Measurements from ENCODE around the gene ACTR6.
A peak's percentile ranks its signal among the peaks of the same experiment; 100 is the strongest.
"Not testable (repeated sequence)": the region's sequence is repeated elsewhere in the genome, so short reads cannot be mapped to it uniquely, and the experiment has no call there.

The ACTR6 gene

DNA sequence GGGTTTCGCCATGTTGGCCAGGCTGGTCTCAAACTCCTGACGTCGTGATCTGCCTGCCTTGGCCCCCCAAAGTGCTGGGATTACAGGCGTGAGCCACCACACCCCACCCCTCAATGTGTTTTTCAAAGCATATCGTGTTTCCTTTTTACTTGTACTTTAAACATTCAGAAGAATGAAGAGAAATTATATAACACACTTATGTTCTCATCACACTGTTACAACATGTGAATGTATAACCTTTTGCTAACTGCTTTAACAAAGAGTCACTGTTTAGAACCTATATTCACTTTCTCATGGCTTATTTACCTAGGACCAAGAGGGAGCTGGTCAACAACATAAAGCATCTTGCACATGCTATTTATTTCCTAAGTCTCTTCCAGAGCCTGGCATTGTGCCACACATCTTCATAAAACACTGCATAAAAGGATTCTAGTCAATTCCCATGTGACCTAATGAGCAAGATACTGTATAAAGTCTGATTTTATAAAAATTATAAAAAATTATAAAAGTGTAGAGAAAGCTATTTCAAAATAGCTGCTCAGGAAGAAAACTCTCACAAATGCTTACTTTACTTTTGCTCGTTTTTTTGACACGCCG is 16.0 kb upstream of the ACTR6 start:
- H3K36me3 ChIP-seq (ENCODE audit: control insufficient read depth, insufficient read depth, low read length): no peaks in the 10 kb centered on the region
- 95 to 97% methylated on average over 4 to 6 of the region's 8 CpGs for WGBS, 2 experiments (ENCODE audit: insufficient coverage in 2 of 2)
- no peaks in the 10 kb centered on the region for H3K4me1 ChIP-seq (ENCODE audit: control insufficient read depth, insufficient read depth, low read length, poor library complexity, severe bottlenecking)
- no peak overlapping the region for H3K4me3 ChIP-seq (ENCODE audit: extremely low read depth, insufficient read depth, low read length, poor library complexity, severe bottlenecking)
- no peak overlapping the region for H3K27ac ChIP-seq (ENCODE audit: low read depth, low read length, severe bottlenecking)
- no peaks in the 10 kb centered on the region for H3K9me3 ChIP-seq (ENCODE audit: control insufficient read depth, low read length)

DNA sequence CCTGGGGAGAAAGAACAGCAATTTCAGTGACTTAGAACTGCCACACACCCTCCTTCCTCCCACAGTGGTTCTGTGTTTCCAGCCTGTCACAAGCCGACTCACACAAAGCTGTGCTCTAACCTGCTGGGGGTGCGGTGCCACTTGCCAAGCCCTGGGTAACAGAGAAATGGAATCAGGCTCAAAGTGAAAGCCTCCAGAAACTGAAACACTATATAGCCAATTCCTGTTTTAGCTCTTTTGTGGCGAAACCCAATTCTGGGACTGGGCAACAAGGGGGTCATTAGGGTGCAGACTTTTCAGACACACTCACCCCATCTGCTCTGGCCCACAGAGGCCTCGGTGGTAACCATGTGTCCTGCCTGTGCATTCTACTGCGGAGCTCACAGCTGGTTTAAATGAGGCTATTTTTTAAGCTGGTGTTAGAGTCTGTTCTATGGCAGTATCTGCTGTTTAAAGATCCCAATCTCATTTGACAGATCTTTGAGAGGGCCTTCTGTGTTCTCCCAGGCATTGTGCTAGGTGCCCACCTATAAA is 15.2 kb upstream of the ACTR6 start:
- WGBS, 2 experiments (ENCODE audit: insufficient coverage in 2 of 2): 92 to 100% methylated on average over 4 to 5 of the region's 5 CpGs

DNA sequence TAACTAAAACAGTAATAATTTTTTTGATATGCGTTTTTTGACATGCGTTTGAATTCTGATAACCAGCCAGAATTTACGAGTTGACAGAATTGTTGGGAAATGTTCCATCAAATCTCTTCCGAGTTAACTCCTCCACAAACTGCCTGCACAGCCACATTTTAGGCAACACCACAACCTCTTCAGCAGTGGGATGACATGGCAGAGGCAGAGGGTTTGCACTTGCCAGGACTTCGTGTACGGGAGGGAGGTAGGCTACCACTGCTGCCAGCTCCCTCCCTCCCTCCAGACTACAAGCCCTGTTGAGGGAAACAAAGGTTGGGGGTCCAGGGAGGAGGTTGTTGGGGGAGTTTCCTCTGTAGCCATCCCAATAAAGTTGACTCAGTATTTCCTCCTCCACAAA is 14.5 kb upstream of the ACTR6 start:
- no peak overlapping the region for H3K4me3 ChIP-seq (ENCODE audit: extremely low read depth, insufficient read depth, low read length, poor library complexity, severe bottlenecking)
- H3K4me1 ChIP-seq (ENCODE audit: control insufficient read depth, insufficient read depth, low read length, poor library complexity, severe bottlenecking): no peaks in the 10 kb centered on the region
- no peak overlapping the region for H3K27ac ChIP-seq (ENCODE audit: low read depth, low read length, severe bottlenecking)
- 92% methylated on average over 3 of the region's 6 CpGs; no CpG with 5 or more reads in 1 of the 2 experiments for WGBS, 2 experiments (ENCODE audit: insufficient coverage in 2 of 2)
- H3K36me3 ChIP-seq (ENCODE audit: control insufficient read depth, insufficient read depth, low read length): no peaks in the 10 kb centered on the region
- no peaks in the 10 kb centered on the region for H3K9me3 ChIP-seq (ENCODE audit: control insufficient read depth, low read length)

More for the DNA sequence above, 15.2 kb upstream of the ACTR6 start:
- H3K4me3 ChIP-seq (ENCODE audit: extremely low read depth, insufficient read depth, low read length, poor library complexity, severe bottlenecking): no peak overlapping the region
- H3K27ac ChIP-seq (ENCODE audit: low read depth, low read length, severe bottlenecking): no peak overlapping the region
- H3K4me1 ChIP-seq (ENCODE audit: control insufficient read depth, insufficient read depth, low read length, poor library complexity, severe bottlenecking): no peaks in the 10 kb centered on the region
- H3K36me3 ChIP-seq (ENCODE audit: control insufficient read depth, insufficient read depth, low read length): no peaks in the 10 kb centered on the region
- H3K9me3 ChIP-seq (ENCODE audit: control insufficient read depth, low read length): no peaks in the 10 kb centered on the region

DNA sequence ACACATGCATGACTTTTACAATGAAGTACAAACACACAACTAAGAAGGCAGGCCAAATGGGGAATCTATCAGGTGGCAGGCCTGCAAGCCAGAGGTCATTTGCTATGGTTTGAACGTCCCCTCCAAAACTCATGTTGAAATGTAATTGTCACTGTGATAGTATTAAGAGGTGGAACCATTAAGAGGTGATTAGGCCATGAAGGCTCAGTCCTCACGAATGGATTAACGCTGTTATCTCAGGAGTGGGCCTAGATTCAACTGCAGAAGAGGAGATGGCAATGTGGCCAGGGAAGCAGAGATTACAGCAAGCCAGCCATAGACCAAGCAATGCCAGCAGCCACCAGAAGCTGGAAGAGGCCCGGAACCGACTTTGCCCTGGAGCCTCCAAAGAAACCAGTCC is 13.5 kb upstream of the ACTR6 start:
- Histone ChIP-seq H3K9me3 (ENCODE audit: control insufficient read depth, low read length) (no peaks in the 10 kb centered on the region), H3K4me3 (ENCODE audit: extremely low read depth, insufficient read depth, low read length, poor library complexity, severe bottlenecking) (no peak overlapping the region), H3K36me3 (ENCODE audit: control insufficient read depth, insufficient read depth, low read length) (no peaks in the 10 kb centered on the region), H3K4me1 (ENCODE audit: control insufficient read depth, insufficient read depth, low read length, poor library complexity, severe bottlenecking) (no peaks in the 10 kb centered on the region), H3K27ac (ENCODE audit: low read depth, low read length, severe bottlenecking) (no peak overlapping the region)
- WGBS, 2 experiments (ENCODE audit: insufficient coverage in 2 of 2): 93 to 95% methylated on average over 4 to 5 of the region's 5 CpGs

DNA sequence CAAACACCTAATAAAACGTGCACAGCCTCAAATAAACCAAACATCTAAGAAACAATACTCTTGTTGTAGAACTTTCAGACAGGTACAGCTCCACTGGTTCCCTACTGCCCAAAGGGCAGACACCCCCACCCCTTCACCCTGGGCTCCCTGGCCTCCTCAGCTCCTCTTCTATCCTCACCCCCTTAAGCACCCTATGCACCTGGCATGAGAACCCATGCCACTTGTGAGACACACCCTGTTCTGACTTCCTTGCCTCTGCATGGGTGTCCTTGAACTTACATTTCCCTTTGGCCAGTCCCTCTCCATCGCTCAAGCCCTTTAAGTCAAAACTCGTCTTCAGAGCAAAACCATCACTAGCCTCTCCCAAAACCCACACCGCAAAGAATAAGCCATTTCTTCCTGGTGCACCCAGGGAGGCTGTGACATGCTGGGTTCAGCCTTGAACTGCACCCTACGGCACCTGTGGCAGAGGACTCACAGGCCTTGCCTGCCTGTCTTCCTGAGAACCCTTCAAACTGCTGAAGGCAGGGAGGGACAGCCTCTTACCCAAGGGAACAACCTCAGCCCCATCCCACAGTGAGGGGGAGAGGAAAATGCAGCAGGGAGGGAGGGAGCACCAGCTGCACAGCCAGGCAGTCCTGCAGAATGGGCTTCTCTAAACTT is 12.6 kb upstream of the ACTR6 start:
- H3K4me3 ChIP-seq (ENCODE audit: extremely low read depth, insufficient read depth, low read length, poor library complexity, severe bottlenecking): no peak overlapping the region
- H3K27ac ChIP-seq (ENCODE audit: low read depth, low read length, severe bottlenecking): no peak overlapping the region
- WGBS, 2 experiments (ENCODE audit: insufficient coverage in 2 of 2): 80 to 89% methylated on average over 5 of the region's 5 CpGs
- no peaks in the 10 kb centered on the region for H3K9me3 ChIP-seq (ENCODE audit: control insufficient read depth, low read length)
- H3K36me3 ChIP-seq (ENCODE audit: control insufficient read depth, insufficient read depth, low read length): no peaks in the 10 kb centered on the region
- H3K4me1 ChIP-seq (ENCODE audit: control insufficient read depth, insufficient read depth, low read length, poor library complexity, severe bottlenecking): no peaks in the 10 kb centered on the region

DNA sequence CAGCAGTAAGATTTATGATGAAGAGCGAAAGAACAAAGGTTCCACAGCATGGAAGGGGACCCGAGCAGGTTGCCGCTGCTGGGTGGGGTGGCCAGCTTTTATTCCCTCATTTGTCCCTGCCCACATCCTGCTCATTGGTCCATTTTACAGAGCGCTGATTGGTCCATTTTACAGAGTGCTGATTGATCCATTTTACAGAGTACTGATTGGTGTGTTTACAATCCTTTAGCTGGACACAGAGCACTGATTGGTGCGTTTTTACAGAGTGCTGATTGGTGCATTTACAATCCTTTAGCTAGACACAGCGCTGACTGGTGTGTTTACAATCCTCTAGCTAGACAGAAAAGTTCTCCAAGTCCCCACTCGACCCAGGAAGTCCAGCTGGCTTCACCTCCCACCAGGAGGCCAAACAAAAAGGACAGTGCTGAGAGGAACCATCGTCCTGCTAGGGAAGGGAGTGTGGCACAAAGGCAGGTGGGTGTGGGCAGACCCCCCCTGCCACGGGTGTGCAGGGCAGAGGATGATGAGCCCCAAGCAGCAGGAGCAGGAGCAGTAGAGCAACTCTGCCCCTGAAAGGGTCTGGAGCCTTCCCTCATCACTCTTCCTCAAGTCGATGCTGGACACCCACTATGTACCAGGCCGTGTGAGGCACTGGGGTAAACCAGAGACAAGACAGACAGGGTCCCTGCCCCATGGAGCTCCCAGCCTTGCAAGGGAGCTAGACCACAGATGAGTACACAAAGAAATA is 11.6 kb upstream of the ACTR6 start:
- H3K36me3 ChIP-seq (ENCODE audit: control insufficient read depth, insufficient read depth, low read length); H3K4me1 ChIP-seq (ENCODE audit: control insufficient read depth, insufficient read depth, low read length, poor library complexity, severe bottlenecking); H3K27ac ChIP-seq (ENCODE audit: low read depth, low read length, severe bottlenecking); H3K9me3 ChIP-seq (ENCODE audit: control insufficient read depth, low read length); H3K4me3 ChIP-seq (ENCODE audit: extremely low read depth, insufficient read depth, low read length, poor library complexity, severe bottlenecking): not testable (repeated sequence)
- 74 to 89% methylated on average over 7 of the region's 11 CpGs for WGBS, 2 experiments (ENCODE audit: insufficient coverage in 2 of 2)

DNA sequence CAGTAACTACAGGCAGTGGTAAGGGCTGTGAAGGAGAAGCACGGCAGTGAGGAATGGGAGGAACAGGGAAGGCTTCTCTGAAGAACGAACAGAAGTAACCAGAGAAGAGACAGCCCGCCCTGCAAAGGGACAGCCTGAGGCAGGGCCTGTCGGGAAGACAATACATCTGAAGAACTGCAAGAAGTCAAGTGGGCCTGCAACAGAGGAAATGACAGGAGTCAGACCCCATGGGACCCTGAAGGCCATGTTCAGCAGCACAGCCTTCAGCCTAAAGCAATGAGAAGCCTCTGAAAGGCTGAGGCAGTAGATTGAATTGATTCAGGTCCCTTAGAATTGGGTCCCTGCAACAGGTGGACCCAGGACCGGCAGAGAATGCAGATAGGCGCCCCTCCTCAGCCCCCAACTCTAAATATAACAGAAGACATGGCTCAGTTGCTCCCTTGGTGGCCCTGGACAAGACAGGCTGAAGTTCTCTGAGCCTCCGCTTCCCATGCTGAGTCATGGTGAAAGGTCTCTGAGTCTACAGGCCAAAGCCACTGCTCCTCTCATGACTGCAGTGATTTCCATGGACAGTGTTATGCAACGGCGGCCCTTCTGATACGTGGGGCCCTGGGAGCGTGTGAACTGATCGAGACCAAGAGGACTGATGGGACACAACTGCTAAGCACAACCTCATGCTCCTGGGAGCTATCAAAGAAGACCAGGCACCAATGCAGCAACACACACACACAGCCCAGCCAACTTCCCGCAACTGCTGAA is 10.8 kb upstream of the ACTR6 start:
- 95 to 96% methylated on average over 12 to 13 of the region's 13 CpGs for WGBS, 2 experiments (ENCODE audit: insufficient coverage in 2 of 2)
- no peaks in the 10 kb centered on the region for H3K9me3 ChIP-seq (ENCODE audit: control insufficient read depth, low read length)
- no peaks in the 10 kb centered on the region for H3K4me1 ChIP-seq (ENCODE audit: control insufficient read depth, insufficient read depth, low read length, poor library complexity, severe bottlenecking)
- no peaks in the 10 kb centered on the region for H3K36me3 ChIP-seq (ENCODE audit: control insufficient read depth, insufficient read depth, low read length)
- no peak overlapping the region for H3K4me3 ChIP-seq (ENCODE audit: extremely low read depth, insufficient read depth, low read length, poor library complexity, severe bottlenecking)
- no peak overlapping the region for H3K27ac ChIP-seq (ENCODE audit: low read depth, low read length, severe bottlenecking)

DNA sequence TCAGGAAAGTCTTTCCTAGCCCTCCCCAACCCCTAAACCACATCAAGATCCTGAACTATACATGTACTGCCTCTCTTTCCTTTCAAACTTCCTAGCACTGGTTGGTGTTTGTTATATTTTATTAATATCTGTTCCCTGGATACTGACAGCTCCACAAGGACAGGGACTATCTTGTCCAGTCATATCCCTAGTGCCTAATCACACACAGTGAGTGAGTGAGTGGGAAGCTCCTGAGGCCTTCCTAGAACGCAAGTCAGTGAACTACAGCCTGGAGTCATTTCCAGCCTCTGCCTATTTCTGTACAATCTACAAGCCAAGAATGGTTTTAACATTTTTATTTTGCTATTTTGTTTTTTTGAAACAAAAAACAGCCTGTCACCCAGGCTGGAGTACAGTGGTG is 7.5 kb upstream of the ACTR6 start:
- H3K9me3 ChIP-seq (ENCODE audit: control insufficient read depth, low read length): no peaks in the 10 kb centered on the region
- 80% methylated on average over 1 of the region's 1 CpG; no CpG with 5 or more reads in 1 of the 2 experiments for WGBS, 2 experiments (ENCODE audit: insufficient coverage in 2 of 2)
- H3K4me3 ChIP-seq (ENCODE audit: extremely low read depth, insufficient read depth, low read length, poor library complexity, severe bottlenecking): no peak overlapping the region
- H3K4me1 ChIP-seq (ENCODE audit: control insufficient read depth, insufficient read depth, low read length, poor library complexity, severe bottlenecking): no peaks in the 10 kb centered on the region
- H3K27ac ChIP-seq (ENCODE audit: low read depth, low read length, severe bottlenecking): no peak overlapping the region
- no peaks in the 10 kb centered on the region for H3K36me3 ChIP-seq (ENCODE audit: control insufficient read depth, insufficient read depth, low read length)

DNA sequence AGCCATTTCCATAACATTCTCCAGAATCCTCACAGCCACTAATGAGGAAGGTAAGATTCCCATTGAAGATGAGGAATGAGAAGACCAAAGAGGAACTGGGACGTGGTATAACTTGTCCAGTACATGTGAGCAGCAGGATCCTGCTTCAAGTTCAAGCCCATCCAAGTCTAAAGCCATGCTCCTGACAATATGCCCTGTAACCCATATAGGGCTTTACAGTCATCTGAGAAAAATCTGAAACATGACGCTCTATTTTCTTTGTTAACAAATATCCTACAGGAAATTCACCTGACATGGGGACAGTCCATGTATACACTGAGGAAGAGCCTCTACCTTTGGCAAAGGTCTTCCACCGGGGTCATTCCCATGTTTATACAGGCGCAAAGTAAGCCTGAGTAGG is 3.1 kb upstream of the ACTR6 start:
- Histone ChIP-seq H3K27ac (ENCODE audit: low read depth, low read length, severe bottlenecking) (no peak overlapping the region), H3K4me1 (ENCODE audit: control insufficient read depth, insufficient read depth, low read length, poor library complexity, severe bottlenecking) (no peaks in the 10 kb centered on the region), H3K4me3 (ENCODE audit: extremely low read depth, insufficient read depth, low read length, poor library complexity, severe bottlenecking) (no peak overlapping the region), H3K36me3 (ENCODE audit: control insufficient read depth, insufficient read depth, low read length) (no peaks in the 10 kb centered on the region), H3K9me3 (ENCODE audit: control insufficient read depth, low read length) (no peaks in the 10 kb centered on the region)
- WGBS, 2 experiments (ENCODE audit: insufficient coverage in 2 of 2): 85 to 94% methylated on average over 3 to 4 of the region's 4 CpGs

DNA sequence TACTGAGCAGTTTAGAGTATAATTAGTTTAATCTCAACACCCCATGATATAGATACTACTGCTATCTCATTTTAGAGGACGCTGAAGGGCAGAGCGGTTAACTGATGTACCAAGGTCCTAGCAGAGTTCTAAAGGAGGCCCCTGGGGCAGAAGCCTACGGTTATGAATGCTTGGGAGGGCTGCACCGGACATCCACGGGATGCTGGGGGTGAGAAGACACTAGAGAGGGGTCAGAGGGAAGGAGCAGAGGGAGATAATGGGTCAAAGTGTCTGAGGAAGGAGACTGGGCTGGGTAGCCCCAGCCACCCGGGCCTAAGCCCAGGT is 1.6 kb upstream of the ACTR6 start:
- Histone ChIP-seq H3K4me1 (ENCODE audit: control insufficient read depth, insufficient read depth, low read length, poor library complexity, severe bottlenecking) (no peaks in the 10 kb centered on the region), H3K9me3 (ENCODE audit: control insufficient read depth, low read length) (no peaks in the 10 kb centered on the region), H3K36me3 (ENCODE audit: control insufficient read depth, insufficient read depth, low read length) (no peaks in the 10 kb centered on the region), H3K4me3 (ENCODE audit: extremely low read depth, insufficient read depth, low read length, poor library complexity, severe bottlenecking) (peak overlapping the region; percentile 78), H3K27ac (ENCODE audit: low read depth, low read length, severe bottlenecking) (no peak overlapping the region)
- 34 to 46% methylated on average over 5 of the region's 6 CpGs for WGBS, 2 experiments (ENCODE audit: insufficient coverage in 2 of 2)

All from mesodermal cell (in vitro differentiated cells).